H1 (cell line): ENCODE results near the gene HMGB4. TPM values are rescaled to one million over a fixed set of nuclear protein-coding genes. Genes with fewer than 3 reads are reported as not detected.

ENCODE experiments used
- CBX8 ChIP-seq: fragments of 300-800, 300-1000 bp; sonication (generic); IDR thresholded peaks from 2 replicates; pipeline ENCODE4 v1.7.1; 2016; ENCODE audit warnings: low read depth, low read length, borderline replicate concordance
- FOSL1 ChIP-seq: IDR thresholded peaks from 2 replicates; pipeline ENCODE4 v1.6.1; 2011; ENCODE audit warnings: mild to moderate bottlenecking, low read depth, low read length, moderate library complexity; ENCODE audit not compliant: insufficient read depth
- GTF2F1 ChIP-seq: IDR thresholded peaks from 2 replicates; pipeline ENCODE4 v1.6.1; 2012; ENCODE audit warnings: low read depth, low read length, improper control_type of control experiment, borderline replicate concordance
- MAX ChIP-seq: IDR thresholded peaks from 2 replicates; pipeline ENCODE4 v1.6.1; 2012; ENCODE audit warnings: inconsistent platforms
- NANOG ChIP-seq: IDR thresholded peaks from 2 replicates; pipeline ENCODE4 v1.6.1; 2011; ENCODE audit warnings: low read length, low read depth, mild to moderate bottlenecking, inconsistent platforms; ENCODE audit not compliant: insufficient read depth, poor library complexity, severe bottlenecking
- POU5F1 ChIP-seq: IDR thresholded peaks from 2 replicates; pipeline ENCODE4 v1.6.1; 2011; ENCODE audit warnings: low read depth, mild to moderate bottlenecking, low read length, moderate library complexity
- SP2 ChIP-seq: IDR thresholded peaks from 2 replicates; pipeline ENCODE4 v1.6.1; 2012; ENCODE audit warnings: mild to moderate bottlenecking, low read length, inconsistent platforms
- SP4 ChIP-seq: IDR thresholded peaks from 2 replicates; pipeline ENCODE4 v1.6.1; 2012; ENCODE audit warnings: low read length, inconsistent platforms
- TBP ChIP-seq: IDR thresholded peaks from 2 replicates; pipeline ENCODE4 v1.6.1; 2011; ENCODE audit warnings: low read depth, low read length, improper control_type of control experiment
- polyA plus RNA-seq, 7 experiments: library from polyadenylated mRNA; depleted of rRNA in 3 of 7; stranded (reverse) in 5 of 7; unstranded in 2 of 7; fragments of >200 nt in 5 of 7; fragments of 200-250 nt in 2 of 7; gene quantifications; 1 replicate in 5 of 7; 2 replicates in 1 of 7; 4 replicates in 1 of 7; pipeline versions ENCODE4 v1.2.1 to v1.2.3, GENCODE V29; 2011 to 2013; ENCODE audit warnings: missing spikeins in 2 of 7, mixed read lengths in 2 of 7
- total RNA-seq: library from RNA; stranded (reverse); fragmentation: NEBNext Ultra II Directional; extraction: Animal tissue kit (Norgen Biotek cat#: 25700); gene quantifications from 2 replicates; pipeline ENCODE4 v1.2.1, GENCODE V29; 2021
- TF ChIP-seq, protein P1 (sequence below): fragments of 300-600 bp; sonication (generic); IDR thresholded peaks from 2 replicates; pipeline ENCODE4 v1.7.1; 2012; ENCODE audit warnings: low read length, moderate library complexity, mild to moderate bottlenecking, inconsistent platforms; ENCODE audit not compliant: insufficient replicate concordance

Gene HMGB4
- total and polyA plus RNA-seq, 2 of the 8 experiments (the other 6 are each of a cell fraction or from before 2014, with no cell fraction given) = not detected

DNA sequence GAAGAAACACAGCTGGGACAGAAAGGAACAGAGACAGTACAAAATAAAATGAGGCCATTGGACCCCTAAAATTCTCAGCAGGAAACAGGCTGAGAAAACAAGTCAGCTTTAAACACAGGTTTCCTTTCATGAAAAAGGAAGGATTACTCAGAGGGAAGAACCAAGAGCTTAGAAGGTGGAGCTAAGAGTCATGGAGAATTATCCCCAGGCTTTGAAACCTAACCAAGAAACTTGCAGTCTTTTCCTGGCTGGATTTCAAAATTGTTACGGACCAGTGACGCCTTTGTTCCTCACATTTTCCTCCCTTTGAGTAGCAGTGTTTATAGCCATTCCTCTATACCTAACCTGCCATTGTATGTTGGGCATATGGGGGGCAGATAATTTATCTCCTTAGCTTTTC, 8.8 kb downstream of the HMGB4 start (continued):
- TF ChIP-seq, protein P1, sequence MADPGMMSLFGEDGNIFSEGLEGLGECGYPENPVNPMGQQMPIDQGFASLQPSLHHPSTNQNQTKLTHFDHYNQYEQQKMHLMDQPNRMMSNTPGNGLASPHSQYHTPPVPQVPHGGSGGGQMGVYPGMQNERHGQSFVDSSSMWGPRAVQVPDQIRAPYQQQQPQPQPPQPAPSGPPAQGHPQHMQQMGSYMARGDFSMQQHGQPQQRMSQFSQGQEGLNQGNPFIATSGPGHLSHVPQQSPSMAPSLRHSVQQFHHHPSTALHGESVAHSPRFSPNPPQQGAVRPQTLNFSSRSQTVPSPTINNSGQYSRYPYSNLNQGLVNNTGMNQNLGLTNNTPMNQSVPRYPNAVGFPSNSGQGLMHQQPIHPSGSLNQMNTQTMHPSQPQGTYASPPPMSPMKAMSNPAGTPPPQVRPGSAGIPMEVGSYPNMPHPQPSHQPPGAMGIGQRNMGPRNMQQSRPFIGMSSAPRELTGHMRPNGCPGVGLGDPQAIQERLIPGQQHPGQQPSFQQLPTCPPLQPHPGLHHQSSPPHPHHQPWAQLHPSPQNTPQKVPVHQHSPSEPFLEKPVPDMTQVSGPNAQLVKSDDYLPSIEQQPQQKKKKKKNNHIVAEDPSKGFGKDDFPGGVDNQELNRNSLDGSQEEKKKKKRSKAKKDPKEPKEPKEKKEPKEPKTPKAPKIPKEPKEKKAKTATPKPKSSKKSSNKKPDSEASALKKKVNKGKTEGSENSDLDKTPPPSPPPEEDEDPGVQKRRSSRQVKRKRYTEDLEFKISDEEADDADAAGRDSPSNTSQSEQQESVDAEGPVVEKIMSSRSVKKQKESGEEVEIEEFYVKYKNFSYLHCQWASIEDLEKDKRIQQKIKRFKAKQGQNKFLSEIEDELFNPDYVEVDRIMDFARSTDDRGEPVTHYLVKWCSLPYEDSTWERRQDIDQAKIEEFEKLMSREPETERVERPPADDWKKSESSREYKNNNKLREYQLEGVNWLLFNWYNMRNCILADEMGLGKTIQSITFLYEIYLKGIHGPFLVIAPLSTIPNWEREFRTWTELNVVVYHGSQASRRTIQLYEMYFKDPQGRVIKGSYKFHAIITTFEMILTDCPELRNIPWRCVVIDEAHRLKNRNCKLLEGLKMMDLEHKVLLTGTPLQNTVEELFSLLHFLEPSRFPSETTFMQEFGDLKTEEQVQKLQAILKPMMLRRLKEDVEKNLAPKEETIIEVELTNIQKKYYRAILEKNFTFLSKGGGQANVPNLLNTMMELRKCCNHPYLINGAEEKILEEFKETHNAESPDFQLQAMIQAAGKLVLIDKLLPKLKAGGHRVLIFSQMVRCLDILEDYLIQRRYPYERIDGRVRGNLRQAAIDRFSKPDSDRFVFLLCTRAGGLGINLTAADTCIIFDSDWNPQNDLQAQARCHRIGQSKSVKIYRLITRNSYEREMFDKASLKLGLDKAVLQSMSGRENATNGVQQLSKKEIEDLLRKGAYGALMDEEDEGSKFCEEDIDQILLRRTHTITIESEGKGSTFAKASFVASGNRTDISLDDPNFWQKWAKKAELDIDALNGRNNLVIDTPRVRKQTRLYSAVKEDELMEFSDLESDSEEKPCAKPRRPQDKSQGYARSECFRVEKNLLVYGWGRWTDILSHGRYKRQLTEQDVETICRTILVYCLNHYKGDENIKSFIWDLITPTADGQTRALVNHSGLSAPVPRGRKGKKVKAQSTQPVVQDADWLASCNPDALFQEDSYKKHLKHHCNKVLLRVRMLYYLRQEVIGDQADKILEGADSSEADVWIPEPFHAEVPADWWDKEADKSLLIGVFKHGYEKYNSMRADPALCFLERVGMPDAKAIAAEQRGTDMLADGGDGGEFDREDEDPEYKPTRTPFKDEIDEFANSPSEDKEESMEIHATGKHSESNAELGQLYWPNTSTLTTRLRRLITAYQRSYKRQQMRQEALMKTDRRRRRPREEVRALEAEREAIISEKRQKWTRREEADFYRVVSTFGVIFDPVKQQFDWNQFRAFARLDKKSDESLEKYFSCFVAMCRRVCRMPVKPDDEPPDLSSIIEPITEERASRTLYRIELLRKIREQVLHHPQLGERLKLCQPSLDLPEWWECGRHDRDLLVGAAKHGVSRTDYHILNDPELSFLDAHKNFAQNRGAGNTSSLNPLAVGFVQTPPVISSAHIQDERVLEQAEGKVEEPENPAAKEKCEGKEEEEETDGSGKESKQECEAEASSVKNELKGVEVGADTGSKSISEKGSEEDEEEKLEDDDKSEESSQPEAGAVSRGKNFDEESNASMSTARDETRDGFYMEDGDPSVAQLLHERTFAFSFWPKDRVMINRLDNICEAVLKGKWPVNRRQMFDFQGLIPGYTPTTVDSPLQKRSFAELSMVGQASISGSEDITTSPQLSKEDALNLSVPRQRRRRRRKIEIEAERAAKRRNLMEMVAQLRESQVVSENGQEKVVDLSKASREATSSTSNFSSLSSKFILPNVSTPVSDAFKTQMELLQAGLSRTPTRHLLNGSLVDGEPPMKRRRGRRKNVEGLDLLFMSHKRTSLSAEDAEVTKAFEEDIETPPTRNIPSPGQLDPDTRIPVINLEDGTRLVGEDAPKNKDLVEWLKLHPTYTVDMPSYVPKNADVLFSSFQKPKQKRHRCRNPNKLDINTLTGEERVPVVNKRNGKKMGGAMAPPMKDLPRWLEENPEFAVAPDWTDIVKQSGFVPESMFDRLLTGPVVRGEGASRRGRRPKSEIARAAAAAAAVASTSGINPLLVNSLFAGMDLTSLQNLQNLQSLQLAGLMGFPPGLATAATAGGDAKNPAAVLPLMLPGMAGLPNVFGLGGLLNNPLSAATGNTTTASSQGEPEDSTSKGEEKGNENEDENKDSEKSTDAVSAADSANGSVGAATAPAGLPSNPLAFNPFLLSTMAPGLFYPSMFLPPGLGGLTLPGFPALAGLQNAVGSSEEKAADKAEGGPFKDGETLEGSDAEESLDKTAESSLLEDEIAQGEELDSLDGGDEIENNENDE = no peak
- TF ChIP-seq TBP = no peak
- no peak for TF ChIP-seq SP2
- TF ChIP-seq MAX = no peak
- TF ChIP-seq CBX8 = no peak
- TF ChIP-seq GTF2F1 = no peak
- TF ChIP-seq SP4 = no peak
- no peak for TF ChIP-seq POU5F1
- no peak for TF ChIP-seq NANOG
- no peak for TF ChIP-seq FOSL1
